Measurements from ENCODE around the gene NEK7.
A peak's percentile ranks its signal among the peaks of the same experiment; 100 is the strongest.

Gene NEK7

GRCh38 chr1:198141668-198142351 is 15.0 kb upstream of the NEK7 start:
- no peaks in the 10 kb centered on the region for H3K36me3 ChIP-seq (ENCODE audit: control insufficient read depth, insufficient read depth, low read length)
- H3K27ac ChIP-seq (ENCODE audit: insufficient read depth, low read length, poor library complexity, severe bottlenecking) = no peak overlapping the region
- no peak overlapping the region for H3K4me3 ChIP-seq (ENCODE audit: insufficient read depth, low read depth, low read length, poor library complexity, severe bottlenecking)
- no peaks in the 10 kb centered on the region for H3K27me3 ChIP-seq (replicated peaks; ENCODE audit: control insufficient read depth, insufficient read depth, low read length, poor library complexity, severe bottlenecking)
- no peaks in the 10 kb centered on the region for H3K9me3 ChIP-seq (ENCODE audit: control insufficient read depth, low read length)
- DNase-seq = no peak
- H3K4me1 ChIP-seq (ENCODE audit: control insufficient read depth, insufficient read depth, low read length, poor library complexity, severe bottlenecking) = no peaks in the 10 kb centered on the region

- DNase-seq = no peak
- Histone ChIP-seq H3K4me3 (ENCODE audit: insufficient read depth, low read depth, low read length, poor library complexity, severe bottlenecking) (no peak overlapping the region), H3K27me3 (replicated peaks; ENCODE audit: control insufficient read depth, insufficient read depth, low read length, poor library complexity, severe bottlenecking) (no peaks in the 10 kb centered on the region), H3K4me1 (ENCODE audit: control insufficient read depth, insufficient read depth, low read length, poor library complexity, severe bottlenecking) (no peaks in the 10 kb centered on the region), H3K9me3 (ENCODE audit: control insufficient read depth, low read length) (no peaks in the 10 kb centered on the region), H3K27ac (ENCODE audit: insufficient read depth, low read length, poor library complexity, severe bottlenecking) (no peak overlapping the region), H3K36me3 (ENCODE audit: control insufficient read depth, insufficient read depth, low read length) (no peaks in the 10 kb centered on the region)
Observed at GRCh38 chr1:198143797-198144196, 13.0 kb upstream of the NEK7 start.

- H3K4me1 ChIP-seq (ENCODE audit: control insufficient read depth, insufficient read depth, low read length, poor library complexity, severe bottlenecking) = no peaks in the 10 kb centered on the region
- no peak for DNase-seq
- H3K36me3 ChIP-seq (ENCODE audit: control insufficient read depth, insufficient read depth, low read length) = no peaks in the 10 kb centered on the region
- H3K27ac ChIP-seq (ENCODE audit: insufficient read depth, low read length, poor library complexity, severe bottlenecking) = no peak overlapping the region
- no peaks in the 10 kb centered on the region for H3K9me3 ChIP-seq (ENCODE audit: control insufficient read depth, low read length)
- no peak overlapping the region for H3K4me3 ChIP-seq (ENCODE audit: insufficient read depth, low read depth, low read length, poor library complexity, severe bottlenecking)
- H3K27me3 ChIP-seq (replicated peaks; ENCODE audit: control insufficient read depth, insufficient read depth, low read length, poor library complexity, severe bottlenecking) = no peaks in the 10 kb centered on the region
Observed at GRCh38 chr1:198147216-198147615, 9.6 kb upstream of the NEK7 start.

- no peaks in the 10 kb centered on the region for H3K27me3 ChIP-seq (replicated peaks; ENCODE audit: control insufficient read depth, insufficient read depth, low read length, poor library complexity, severe bottlenecking)
- no peak overlapping the region for H3K4me3 ChIP-seq (ENCODE audit: insufficient read depth, low read depth, low read length, poor library complexity, severe bottlenecking)
- H3K27ac ChIP-seq (ENCODE audit: insufficient read depth, low read length, poor library complexity, severe bottlenecking) = no peak overlapping the region
- DNase-seq = no peak
- H3K4me1 ChIP-seq (ENCODE audit: control insufficient read depth, insufficient read depth, low read length, poor library complexity, severe bottlenecking) = no peaks in the 10 kb centered on the region
- no peaks in the 10 kb centered on the region for H3K36me3 ChIP-seq (ENCODE audit: control insufficient read depth, insufficient read depth, low read length)
- H3K9me3 ChIP-seq (ENCODE audit: control insufficient read depth, low read length) = no peaks in the 10 kb centered on the region
Observed at GRCh38 chr1:198150369-198150768, 6.4 kb upstream of the NEK7 start.

GRCh38 chr1:198151688-198152087 is 5.1 kb upstream of the NEK7 start:
- Histone ChIP-seq H3K27ac (ENCODE audit: insufficient read depth, low read length, poor library complexity, severe bottlenecking) (no peak overlapping the region), H3K9me3 (ENCODE audit: control insufficient read depth, low read length) (no peaks in the 10 kb centered on the region), H3K27me3 (replicated peaks; ENCODE audit: control insufficient read depth, insufficient read depth, low read length, poor library complexity, severe bottlenecking) (no peaks in the 10 kb centered on the region), H3K36me3 (ENCODE audit: control insufficient read depth, insufficient read depth, low read length) (no peaks in the 10 kb centered on the region), H3K4me3 (ENCODE audit: insufficient read depth, low read depth, low read length, poor library complexity, severe bottlenecking) (no peak overlapping the region), H3K4me1 (ENCODE audit: control insufficient read depth, insufficient read depth, low read length, poor library complexity, severe bottlenecking) (no peaks in the 10 kb centered on the region)
- DNase-seq = no peak

GRCh38 chr1:198153103-198153502 is 3.7 kb upstream of the NEK7 start:
- Histone ChIP-seq H3K27me3 (replicated peaks; ENCODE audit: control insufficient read depth, insufficient read depth, low read length, poor library complexity, severe bottlenecking) (no peaks in the 10 kb centered on the region), H3K27ac (ENCODE audit: insufficient read depth, low read length, poor library complexity, severe bottlenecking) (no peak overlapping the region), H3K4me3 (ENCODE audit: insufficient read depth, low read depth, low read length, poor library complexity, severe bottlenecking) (no peak overlapping the region), H3K36me3 (ENCODE audit: control insufficient read depth, insufficient read depth, low read length) (no peaks in the 10 kb centered on the region), H3K4me1 (ENCODE audit: control insufficient read depth, insufficient read depth, low read length, poor library complexity, severe bottlenecking) (no peaks in the 10 kb centered on the region), H3K9me3 (ENCODE audit: control insufficient read depth, low read length) (no peaks in the 10 kb centered on the region)
- DNase-seq = no peak

GRCh38 chr1:198153804-198154203 is 3.0 kb upstream of the NEK7 start:
- Histone ChIP-seq H3K27ac (ENCODE audit: insufficient read depth, low read length, poor library complexity, severe bottlenecking) (no peak overlapping the region), H3K27me3 (replicated peaks; ENCODE audit: control insufficient read depth, insufficient read depth, low read length, poor library complexity, severe bottlenecking) (no peaks in the 10 kb centered on the region), H3K36me3 (ENCODE audit: control insufficient read depth, insufficient read depth, low read length) (no peaks in the 10 kb centered on the region), H3K4me1 (ENCODE audit: control insufficient read depth, insufficient read depth, low read length, poor library complexity, severe bottlenecking) (no peaks in the 10 kb centered on the region), H3K4me3 (ENCODE audit: insufficient read depth, low read depth, low read length, poor library complexity, severe bottlenecking) (no peak overlapping the region), H3K9me3 (ENCODE audit: control insufficient read depth, low read length) (no peaks in the 10 kb centered on the region)
- DNase-seq = no peak

- Histone ChIP-seq H3K27me3 (replicated peaks; ENCODE audit: control insufficient read depth, insufficient read depth, low read length, poor library complexity, severe bottlenecking) (no peaks in the 10 kb centered on the region), H3K9me3 (ENCODE audit: control insufficient read depth, low read length) (no peaks in the 10 kb centered on the region), H3K36me3 (ENCODE audit: control insufficient read depth, insufficient read depth, low read length) (no peaks in the 10 kb centered on the region), H3K27ac (ENCODE audit: insufficient read depth, low read length, poor library complexity, severe bottlenecking) (no peak overlapping the region), H3K4me3 (ENCODE audit: insufficient read depth, low read depth, low read length, poor library complexity, severe bottlenecking) (no peak overlapping the region), H3K4me1 (ENCODE audit: control insufficient read depth, insufficient read depth, low read length, poor library complexity, severe bottlenecking) (peaks cover 9% of the 10 kb centered on the region)
- no peak for DNase-seq
Observed at GRCh38 chr1:198155253-198155652, 1.5 kb upstream of the NEK7 start.

GRCh38 chr1:198156111-198156744 is 570 bp upstream of the NEK7 start:
- Histone ChIP-seq H3K27ac (ENCODE audit: insufficient read depth, low read length, poor library complexity, severe bottlenecking) (peak overlapping the region; percentile 93), H3K9me3 (ENCODE audit: control insufficient read depth, low read length) (no peaks in the 10 kb centered on the region), H3K4me3 (ENCODE audit: insufficient read depth, low read depth, low read length, poor library complexity, severe bottlenecking) (peak overlapping the region; percentile 92), H3K36me3 (ENCODE audit: control insufficient read depth, insufficient read depth, low read length) (no peaks in the 10 kb centered on the region), H3K27me3 (replicated peaks; ENCODE audit: control insufficient read depth, insufficient read depth, low read length, poor library complexity, severe bottlenecking) (no peaks in the 10 kb centered on the region), H3K4me1 (ENCODE audit: control insufficient read depth, insufficient read depth, low read length, poor library complexity, severe bottlenecking) (peaks cover 9% of the 10 kb centered on the region)
- DNase-seq = peak; percentile 30 to 55 (median 50)

GRCh38 chr1:198157241-198157846 is 546 bp downstream of the NEK7 start:
- peak overlapping the region; percentile 92 for H3K4me3 ChIP-seq (ENCODE audit: insufficient read depth, low read depth, low read length, poor library complexity, severe bottlenecking)
- H3K27ac ChIP-seq (ENCODE audit: insufficient read depth, low read length, poor library complexity, severe bottlenecking) = peak overlapping the region; percentile 93
- peak; percentile 75 to 78 (median 75) for DNase-seq
- no peaks in the 10 kb centered on the region for H3K36me3 ChIP-seq (ENCODE audit: control insufficient read depth, insufficient read depth, low read length)
- no peaks in the 10 kb centered on the region for H3K27me3 ChIP-seq (replicated peaks; ENCODE audit: control insufficient read depth, insufficient read depth, low read length, poor library complexity, severe bottlenecking)
- H3K4me1 ChIP-seq (ENCODE audit: control insufficient read depth, insufficient read depth, low read length, poor library complexity, severe bottlenecking) = peaks cover 13% of the 10 kb centered on the region
- H3K9me3 ChIP-seq (ENCODE audit: control insufficient read depth, low read length) = no peaks in the 10 kb centered on the region

All from effector memory CD4-positive, alpha-beta T cell (primary cell).